Cardiac fibroblast (primary cell): Measurements from ENCODE around the gene TUBA3D.
"Not testable (repeated sequence)": the region's sequence is repeated elsewhere in the genome, so short reads cannot be mapped to it uniquely, and the experiment has no call there.

Experiments
- DNase-seq, 2 donors: peaks; one replicate each; pipeline versions ENCODE4 v3.0.0 to v3.0.0-alpha.2; 2010; ENCODE audit warnings: low read depth in 2 of 2
- H3K4me3 ChIP-seq, 2 donors: replicated peaks in 1 of 2; 1 replicate in 1 of 2; 2 replicates in 1 of 2; pipeline ENCODE4 v1.5.1; 2011; ENCODE audit warnings: low read depth in 2 of 2, low read length in 2 of 2, mild to moderate bottlenecking in 2 of 2, moderate library complexity in 1 of 2
- TF ChIP-seq, protein P1 (sequence below): IDR thresholded peaks from one replicate; pipeline ENCODE4 v1.5.1; 2011; ENCODE audit warnings: low read depth, mild to moderate bottlenecking, low read length, inconsistent platforms

TUBA3D gene

DNA sequence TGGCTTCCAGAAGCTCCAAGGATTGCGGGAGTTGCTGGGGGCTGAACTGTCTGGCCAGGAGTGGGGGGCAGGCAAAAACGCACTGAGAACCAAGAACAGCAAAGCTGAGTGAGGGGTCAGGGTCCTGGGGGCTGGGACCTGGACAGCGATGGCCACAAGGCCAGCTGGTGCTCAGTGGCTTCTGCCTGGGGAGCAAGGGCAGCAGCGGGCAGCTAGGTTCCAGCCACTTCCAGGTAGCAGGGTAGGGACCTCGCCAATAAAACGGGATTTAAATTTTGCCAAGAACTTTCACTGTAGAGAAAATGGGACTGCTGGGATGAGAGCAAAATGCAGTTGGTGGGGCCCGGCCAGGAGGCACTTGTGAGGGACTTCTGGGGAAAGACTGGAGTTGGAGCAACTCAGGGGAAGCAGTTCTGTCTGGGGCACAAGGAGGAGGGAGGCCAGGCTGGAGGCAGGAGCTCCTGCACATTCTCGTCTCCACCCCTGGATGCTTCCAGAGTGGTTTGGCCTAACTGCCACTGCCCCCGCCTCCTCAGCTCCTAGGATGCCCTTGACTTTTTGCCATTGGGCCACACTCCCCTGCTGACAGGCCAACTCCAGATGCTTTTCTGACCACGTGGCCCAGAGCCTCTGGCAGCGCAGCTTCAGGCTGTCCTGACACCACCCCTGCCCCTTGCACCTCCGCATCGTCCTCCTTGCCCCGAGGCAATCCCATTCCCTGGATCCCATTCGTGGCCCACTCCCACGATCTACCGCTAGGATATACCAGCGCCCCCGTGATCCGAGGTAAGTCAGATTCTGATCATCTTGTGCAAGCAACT is 46.3 kb downstream of the TUBA3D start:
- no peak for DNase-seq
- H3K4me3 ChIP-seq: no peak overlapping the region
- TF ChIP-seq, protein P1, sequence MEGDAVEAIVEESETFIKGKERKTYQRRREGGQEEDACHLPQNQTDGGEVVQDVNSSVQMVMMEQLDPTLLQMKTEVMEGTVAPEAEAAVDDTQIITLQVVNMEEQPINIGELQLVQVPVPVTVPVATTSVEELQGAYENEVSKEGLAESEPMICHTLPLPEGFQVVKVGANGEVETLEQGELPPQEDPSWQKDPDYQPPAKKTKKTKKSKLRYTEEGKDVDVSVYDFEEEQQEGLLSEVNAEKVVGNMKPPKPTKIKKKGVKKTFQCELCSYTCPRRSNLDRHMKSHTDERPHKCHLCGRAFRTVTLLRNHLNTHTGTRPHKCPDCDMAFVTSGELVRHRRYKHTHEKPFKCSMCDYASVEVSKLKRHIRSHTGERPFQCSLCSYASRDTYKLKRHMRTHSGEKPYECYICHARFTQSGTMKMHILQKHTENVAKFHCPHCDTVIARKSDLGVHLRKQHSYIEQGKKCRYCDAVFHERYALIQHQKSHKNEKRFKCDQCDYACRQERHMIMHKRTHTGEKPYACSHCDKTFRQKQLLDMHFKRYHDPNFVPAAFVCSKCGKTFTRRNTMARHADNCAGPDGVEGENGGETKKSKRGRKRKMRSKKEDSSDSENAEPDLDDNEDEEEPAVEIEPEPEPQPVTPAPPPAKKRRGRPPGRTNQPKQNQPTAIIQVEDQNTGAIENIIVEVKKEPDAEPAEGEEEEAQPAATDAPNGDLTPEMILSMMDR: no peak

DNA sequence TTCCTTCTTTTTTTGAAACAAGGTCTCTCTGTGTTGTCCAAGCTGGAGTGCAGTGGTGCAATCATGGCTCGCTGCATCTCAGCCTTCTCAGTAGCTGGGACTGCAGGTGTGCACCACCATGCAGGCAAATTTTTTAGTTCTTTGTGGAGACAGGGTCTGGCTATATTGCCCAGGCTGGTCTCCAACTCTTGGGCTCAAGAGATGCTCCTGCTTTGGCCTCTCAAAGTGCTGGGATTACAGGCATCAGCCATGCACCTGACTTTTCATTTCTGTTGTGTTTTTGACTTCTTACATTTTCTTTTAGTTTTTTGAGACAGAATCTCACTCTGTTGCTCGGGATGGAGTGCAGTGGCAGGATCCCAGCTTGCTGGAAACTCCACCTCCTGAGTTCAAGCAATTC is 49.3 kb downstream of the TUBA3D start:
- H3K4me3 ChIP-seq, DNase-seq: not testable (repeated sequence)

DNA sequence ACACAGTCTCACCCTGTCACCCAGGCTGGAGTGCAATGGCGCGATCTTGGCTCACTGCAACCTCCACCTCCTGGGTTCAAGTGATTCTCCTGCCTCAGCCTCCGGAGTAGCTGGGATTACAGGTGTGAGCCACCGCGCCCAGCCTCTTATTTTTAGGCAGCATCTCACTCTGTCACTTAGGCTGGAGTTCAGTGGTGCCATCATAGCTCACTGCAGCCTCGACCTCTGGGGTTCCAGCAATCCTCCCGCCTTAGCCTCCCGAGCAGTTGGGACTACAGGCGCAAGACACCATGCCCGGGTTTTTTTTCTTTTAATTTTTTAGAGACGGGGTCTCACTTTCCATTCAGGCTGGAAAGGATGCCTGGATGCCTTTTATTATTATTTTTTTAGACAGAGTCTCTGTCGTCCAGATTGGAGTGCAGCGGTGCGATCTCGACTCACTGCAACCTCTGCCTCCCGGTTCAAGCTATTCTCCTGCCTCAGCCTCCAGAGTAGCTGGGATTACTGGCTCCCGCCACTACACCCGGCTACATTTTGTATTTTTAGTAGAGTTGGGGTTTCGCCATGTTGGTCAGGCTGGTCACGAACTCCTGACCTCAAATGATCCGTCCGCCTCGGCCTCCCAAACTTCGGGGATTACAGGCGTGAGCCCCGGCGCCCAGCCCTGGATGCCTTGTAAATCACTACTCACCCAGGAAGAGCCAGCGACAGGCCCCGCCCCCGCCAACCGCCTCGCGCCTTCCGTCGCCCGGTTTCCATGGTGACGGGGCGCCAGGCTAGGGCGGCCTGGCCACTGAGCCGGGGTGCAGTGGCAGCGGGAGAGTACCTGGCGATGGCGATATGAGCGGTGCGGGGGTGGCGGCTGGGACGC is 51.4 kb downstream of the TUBA3D start, which contains the start of gene CCDC74A:
Gene CCDC74A (plus strand): TSS at position 758 of the 871 bp plus-strand sequence. CDS start 83 bp downstream, at position 841.
- peak within 1 kb of the TSS; percentile 26 to 43 for H3K4me3 ChIP-seq
- peak; percentile 55 to 56 for DNase-seq

DNA sequence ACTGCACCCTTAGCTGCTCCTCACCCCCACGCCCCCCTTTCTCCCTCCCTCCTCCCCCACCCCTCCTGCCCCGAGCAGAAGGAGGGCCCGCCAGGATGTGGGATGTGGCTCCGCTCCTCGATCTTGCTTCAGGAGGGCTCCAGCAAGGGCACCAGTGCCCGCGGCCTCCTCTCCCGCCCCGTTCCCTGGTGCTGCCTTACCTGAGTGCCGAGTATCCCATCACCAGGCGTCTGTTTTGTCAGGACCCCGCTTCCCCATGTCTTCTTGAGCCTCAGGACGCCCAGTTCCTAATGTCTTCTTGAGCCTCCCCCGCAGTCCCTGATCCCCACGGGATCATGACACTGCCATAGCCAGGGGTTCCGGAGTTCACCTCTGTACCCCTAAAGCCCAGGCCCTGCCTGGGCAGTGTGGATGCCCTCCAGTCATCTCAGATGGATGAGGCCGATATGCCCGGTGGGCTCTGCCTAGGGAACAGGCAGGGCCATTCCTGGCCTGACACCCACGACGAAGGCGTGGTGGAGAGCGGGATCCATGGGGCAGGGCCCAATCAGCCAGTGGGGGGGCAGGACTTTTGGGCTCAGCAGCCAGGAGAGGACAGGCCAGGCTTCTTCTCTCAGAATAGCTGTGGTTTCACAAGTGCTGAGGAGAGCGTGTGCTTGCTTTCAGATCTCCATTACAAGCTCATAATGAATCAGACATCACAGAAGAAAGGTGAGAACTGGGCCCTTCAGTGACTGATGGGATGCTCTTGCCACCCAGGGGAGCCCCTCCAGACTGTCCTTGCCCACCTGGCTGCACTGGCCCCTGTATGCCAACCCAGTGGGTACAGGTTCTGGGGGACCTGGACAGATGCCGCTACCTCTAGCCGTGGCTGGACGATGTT is 53.3 kb downstream of the TUBA3D start:
- H3K4me3 ChIP-seq, DNase-seq: not testable (repeated sequence)

DNA sequence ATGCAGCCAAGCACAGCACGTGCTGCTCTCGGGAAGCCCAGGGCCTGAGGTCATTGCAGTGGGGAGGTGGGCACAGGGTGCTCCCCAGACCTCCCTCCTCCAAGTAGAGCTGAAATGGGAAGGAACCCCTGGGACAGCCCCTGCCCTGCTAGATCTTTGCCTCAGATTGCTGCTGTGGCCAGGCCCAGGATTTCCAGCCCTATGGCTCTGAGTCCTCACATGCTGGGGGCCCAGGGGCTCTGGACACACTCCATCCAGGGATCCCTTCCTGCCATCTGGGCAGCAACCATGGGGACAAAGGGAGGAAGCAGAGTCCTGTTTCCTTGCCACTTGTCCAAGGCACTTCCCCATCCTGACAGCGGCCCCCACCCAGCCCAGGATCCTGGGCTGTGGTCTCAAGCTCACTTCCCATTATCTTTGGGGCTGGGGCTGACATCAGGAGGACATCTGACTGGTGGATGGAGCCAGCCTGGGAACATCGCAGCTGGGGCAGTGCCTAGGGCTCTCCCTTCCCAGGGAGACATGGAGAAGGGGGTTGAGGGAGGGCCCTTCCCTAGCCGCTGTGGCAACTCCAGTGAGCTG is 54.0 kb downstream of the TUBA3D start:
- not testable (repeated sequence) for H3K4me3 ChIP-seq, DNase-seq

DNA sequence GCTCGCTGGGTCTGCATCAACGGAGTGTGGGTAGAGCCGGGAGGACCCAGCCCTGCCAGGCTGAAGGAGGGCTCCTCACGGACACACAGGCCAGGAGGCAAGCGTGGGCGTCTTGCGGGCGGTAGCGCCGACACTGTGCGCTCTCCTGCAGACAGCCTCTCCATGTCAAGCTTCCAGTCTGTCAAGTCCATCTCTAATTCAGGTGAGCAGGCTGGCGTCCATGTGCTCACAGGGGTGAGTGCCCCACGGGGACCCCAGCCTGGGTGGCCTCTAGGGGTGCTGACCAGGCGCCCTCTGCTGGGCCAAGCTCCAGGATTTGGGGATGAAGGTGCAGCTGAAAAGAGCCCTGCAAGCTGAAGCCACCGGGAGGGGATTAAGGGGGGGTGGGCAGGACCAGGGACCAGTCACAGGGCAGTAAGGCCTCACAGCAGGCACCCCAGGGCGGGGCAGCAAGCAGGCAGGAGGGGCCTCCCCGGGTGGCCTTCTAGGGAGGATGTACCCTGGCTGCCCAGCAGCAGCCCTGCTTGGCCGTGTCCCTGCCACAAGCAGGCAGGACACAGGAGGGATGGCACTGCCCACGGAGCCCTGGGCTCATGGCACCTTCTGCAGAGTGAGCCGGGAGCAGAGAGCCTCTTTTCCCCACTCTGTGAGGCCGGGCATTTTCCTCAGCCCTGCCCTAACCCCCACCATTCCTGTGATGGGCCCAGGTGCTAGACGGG is 54.9 kb downstream of the TUBA3D start:
- not testable (repeated sequence) for H3K4me3 ChIP-seq, DNase-seq

DNA sequence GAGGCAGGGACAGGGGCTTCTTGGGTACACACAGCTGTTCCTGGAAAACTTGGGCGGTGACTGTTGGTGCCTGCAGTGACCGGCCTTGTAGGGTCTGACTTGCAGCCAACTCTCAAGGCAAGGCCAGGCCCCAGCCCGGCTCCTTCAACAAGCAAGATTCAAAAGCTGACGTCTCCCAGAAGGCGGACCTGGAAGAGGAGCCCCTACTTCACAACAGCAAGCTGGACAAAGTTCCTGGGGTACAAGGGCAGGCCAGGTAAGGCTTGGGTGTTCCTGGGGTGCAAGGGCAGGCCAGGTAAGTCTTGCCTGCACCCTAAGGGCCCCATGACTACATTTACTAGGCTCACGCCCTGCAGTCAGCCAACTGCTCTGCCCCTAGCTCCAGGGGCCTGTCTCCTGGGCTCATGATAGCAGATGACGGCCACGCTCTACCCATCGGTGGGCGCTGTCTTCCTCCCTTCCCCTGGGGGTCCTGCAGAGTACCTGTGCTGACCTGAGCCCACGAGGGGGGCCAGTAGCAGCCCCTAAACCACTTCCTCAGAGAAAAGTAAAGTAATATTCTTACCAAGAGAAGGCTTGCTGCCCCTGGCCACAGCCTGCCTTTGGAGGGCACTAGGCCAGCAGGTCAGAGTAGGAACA is 55.7 kb downstream of the TUBA3D start:
- DNase-seq, H3K4me3 ChIP-seq: not testable (repeated sequence)
